ENCODE results near the gene RASSF1. TPM values are rescaled to one million over a fixed set of nuclear protein-coding genes. Genes with fewer than 3 reads are reported as not detected.

The RASSF1 gene
- total RNA-seq, 1 experiment from 2014 or later: 17.4 TPM

DNA sequence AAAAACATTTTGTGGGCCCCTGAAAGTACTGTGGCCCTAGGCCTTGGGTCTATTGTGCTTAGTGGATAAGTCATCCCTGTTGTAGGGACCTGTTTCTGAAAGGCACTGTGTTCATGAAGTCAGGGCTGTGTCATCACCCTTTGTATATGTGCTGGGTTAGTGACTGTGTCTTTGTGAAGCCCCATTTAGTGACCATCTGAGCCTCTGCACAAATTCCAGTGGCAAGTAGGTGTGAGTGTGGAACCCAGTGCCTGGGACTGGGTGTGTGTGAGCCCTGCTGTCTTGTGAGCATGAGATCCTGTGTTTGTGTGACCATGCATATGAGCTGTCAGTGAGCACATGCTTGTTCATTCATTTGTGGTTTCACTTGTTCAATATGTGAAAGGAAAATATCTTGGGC is 36.0 kb downstream of the RASSF1 start:
- DNase-seq (ENCODE audit: low read depth, low spot score) (no peak), ATAC-seq (no peak)
- Histone ChIP-seq H3K36me3 (ENCODE audit: control insufficient read depth, insufficient read depth, low read length) (no peaks in the 10 kb centered on the region), H3K27ac (ENCODE audit: low read length) (no peak overlapping the region), H3K4me1 (ENCODE audit: control insufficient read depth, insufficient read depth, low read length) (no peaks in the 10 kb centered on the region), H3K27me3 (ENCODE audit: control insufficient read depth, insufficient read depth, low read length) (no peaks in the 10 kb centered on the region), H3K9me3 (ENCODE audit: control insufficient read depth, insufficient read depth, low read depth, low read length) (no peaks in the 10 kb centered on the region), H3K4me3 (ENCODE audit: low read depth in 2 of 2, low read length in 2 of 2) (no peak overlapping the region)
- POLR2A ChIA-PET: no interaction called here
- TF ChIP-seq SIN3A (IDR thresholded peaks at IDR 0.05; ENCODE audit: borderline replicate concordance, insufficient read depth, low read depth, low read length) (no peak), TCF7L2 (IDR thresholded peaks at IDR 0.05; ENCODE audit: low read depth, low read length) (no peak), POLR2AphosphoS5 (IDR thresholded peaks at IDR 0.05; ENCODE audit: low read depth, low read length) (no peak)
- TF ChIP-seq, protein P1, sequence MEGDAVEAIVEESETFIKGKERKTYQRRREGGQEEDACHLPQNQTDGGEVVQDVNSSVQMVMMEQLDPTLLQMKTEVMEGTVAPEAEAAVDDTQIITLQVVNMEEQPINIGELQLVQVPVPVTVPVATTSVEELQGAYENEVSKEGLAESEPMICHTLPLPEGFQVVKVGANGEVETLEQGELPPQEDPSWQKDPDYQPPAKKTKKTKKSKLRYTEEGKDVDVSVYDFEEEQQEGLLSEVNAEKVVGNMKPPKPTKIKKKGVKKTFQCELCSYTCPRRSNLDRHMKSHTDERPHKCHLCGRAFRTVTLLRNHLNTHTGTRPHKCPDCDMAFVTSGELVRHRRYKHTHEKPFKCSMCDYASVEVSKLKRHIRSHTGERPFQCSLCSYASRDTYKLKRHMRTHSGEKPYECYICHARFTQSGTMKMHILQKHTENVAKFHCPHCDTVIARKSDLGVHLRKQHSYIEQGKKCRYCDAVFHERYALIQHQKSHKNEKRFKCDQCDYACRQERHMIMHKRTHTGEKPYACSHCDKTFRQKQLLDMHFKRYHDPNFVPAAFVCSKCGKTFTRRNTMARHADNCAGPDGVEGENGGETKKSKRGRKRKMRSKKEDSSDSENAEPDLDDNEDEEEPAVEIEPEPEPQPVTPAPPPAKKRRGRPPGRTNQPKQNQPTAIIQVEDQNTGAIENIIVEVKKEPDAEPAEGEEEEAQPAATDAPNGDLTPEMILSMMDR (IDR thresholded peaks at IDR 0.05): no peak
- TF ChIP-seq, protein P2, sequence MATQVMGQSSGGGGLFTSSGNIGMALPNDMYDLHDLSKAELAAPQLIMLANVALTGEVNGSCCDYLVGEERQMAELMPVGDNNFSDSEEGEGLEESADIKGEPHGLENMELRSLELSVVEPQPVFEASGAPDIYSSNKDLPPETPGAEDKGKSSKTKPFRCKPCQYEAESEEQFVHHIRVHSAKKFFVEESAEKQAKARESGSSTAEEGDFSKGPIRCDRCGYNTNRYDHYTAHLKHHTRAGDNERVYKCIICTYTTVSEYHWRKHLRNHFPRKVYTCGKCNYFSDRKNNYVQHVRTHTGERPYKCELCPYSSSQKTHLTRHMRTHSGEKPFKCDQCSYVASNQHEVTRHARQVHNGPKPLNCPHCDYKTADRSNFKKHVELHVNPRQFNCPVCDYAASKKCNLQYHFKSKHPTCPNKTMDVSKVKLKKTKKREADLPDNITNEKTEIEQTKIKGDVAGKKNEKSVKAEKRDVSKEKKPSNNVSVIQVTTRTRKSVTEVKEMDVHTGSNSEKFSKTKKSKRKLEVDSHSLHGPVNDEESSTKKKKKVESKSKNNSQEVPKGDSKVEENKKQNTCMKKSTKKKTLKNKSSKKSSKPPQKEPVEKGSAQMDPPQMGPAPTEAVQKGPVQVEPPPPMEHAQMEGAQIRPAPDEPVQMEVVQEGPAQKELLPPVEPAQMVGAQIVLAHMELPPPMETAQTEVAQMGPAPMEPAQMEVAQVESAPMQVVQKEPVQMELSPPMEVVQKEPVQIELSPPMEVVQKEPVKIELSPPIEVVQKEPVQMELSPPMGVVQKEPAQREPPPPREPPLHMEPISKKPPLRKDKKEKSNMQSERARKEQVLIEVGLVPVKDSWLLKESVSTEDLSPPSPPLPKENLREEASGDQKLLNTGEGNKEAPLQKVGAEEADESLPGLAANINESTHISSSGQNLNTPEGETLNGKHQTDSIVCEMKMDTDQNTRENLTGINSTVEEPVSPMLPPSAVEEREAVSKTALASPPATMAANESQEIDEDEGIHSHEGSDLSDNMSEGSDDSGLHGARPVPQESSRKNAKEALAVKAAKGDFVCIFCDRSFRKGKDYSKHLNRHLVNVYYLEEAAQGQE (IDR thresholded peaks at IDR 0.05; ENCODE audit: insufficient read depth in 1 of 2, low read depth in 2 of 2, low read length in 1 of 2): no peak
- intact Hi-C loops (cut with micrococcal nuclease; ENCODE audit: unreplicated experiment) (no loop called here), in situ Hi-C loops (cut with HindIII; ENCODE audit: low pct_unique_long_range_greater_than_20kb, low sequenced_read_pairs) (no loop called here)
- CTCF ChIA-PET: interaction anchor here (0.6 kb wide), 1 partner anchor 25 kb away, joined by 6 read pairs; no protein-coding TSS in a partner anchor
- BruUV-seq (replicated peaks): no TSS peak

DNA sequence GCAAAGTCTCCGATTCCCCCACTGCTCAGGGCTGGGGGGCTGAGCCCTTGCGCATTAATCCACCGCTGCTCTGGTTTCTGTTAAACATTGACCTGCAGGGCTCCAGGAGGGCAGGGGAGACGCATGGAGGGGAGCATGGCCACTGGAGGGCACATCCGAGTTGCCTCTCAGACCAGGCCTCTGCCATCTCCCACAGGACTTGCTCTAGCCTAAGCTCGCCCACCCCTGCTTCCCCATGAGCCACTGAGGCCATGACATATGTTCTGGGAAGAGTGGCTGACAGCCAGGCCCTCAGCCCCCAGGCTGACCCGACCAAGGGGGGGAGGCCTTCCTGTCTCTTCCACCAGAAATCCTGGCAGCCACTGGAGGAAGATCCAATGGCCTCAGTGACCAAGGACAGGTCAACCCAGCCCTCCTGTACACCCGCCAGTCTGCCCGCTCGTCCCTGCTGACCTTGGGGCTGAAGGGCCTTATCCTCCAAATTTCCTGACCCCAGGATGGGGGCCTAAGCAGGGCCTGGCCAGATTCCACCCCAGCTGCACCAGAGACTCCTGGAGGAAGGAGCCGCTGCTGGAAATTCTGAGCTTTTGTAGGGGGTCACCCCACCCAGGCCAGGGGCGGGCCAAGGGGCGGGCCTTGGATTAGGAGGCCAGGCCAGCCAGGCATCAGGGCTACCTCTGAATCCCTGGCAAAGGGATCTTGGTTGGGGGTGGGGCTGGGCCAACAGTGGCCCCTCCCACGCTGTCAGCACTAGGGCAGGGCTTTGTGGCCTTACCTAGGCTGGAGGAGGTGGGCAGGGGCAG is 37.4 kb downstream of the RASSF1 start, which contains the start of gene HYAL1:
Gene HYAL1, minus strand, starts transcription at position 562 of the 803 bp plus-strand sequence. CDS start 618 bp downstream, outside the sequence.
- in situ Hi-C loops (cut with HindIII; ENCODE audit: low pct_unique_long_range_greater_than_20kb, low sequenced_read_pairs): no loop called here
- Histone ChIP-seq H3K27ac (ENCODE audit: low read length) (no peak within 1 kb of the TSS), H3K9me3 (ENCODE audit: control insufficient read depth, insufficient read depth, low read depth, low read length) (no peaks in the 10 kb centered on the region), H3K36me3 (ENCODE audit: control insufficient read depth, insufficient read depth, low read length) (no peaks in the 10 kb centered on the region), H3K4me3 (ENCODE audit: low read depth in 2 of 2, low read length in 2 of 2) (no peak within 1 kb of the TSS), H3K27me3 (ENCODE audit: control insufficient read depth, insufficient read depth, low read length) (no peaks in the 10 kb centered on the region), H3K4me1 (ENCODE audit: control insufficient read depth, insufficient read depth, low read length) (peaks cover 3% of the 10 kb centered on the region)
- ChIA-PET POLR2A (no interaction called here), CTCF (no interaction called here)
- no peak for TF ChIP-seq POLR2AphosphoS5 (IDR thresholded peaks at IDR 0.05; ENCODE audit: low read depth, low read length)
- TF ChIP-seq TCF7L2 (IDR thresholded peaks at IDR 0.05; ENCODE audit: low read depth, low read length): no peak
- TF ChIP-seq SIN3A (IDR thresholded peaks at IDR 0.05; ENCODE audit: borderline replicate concordance, insufficient read depth, low read depth, low read length): no peak
- TF ChIP-seq, protein P1 (IDR thresholded peaks at IDR 0.05): no peak; the same call in 1 of the 2 replicates
- TF ChIP-seq, protein P2 (IDR thresholded peaks at IDR 0.05; ENCODE audit: insufficient read depth in 1 of 2, low read depth in 2 of 2, low read length in 1 of 2): no peak
- DNase-seq (ENCODE audit: low read depth, low spot score) (no peak), ATAC-seq (no peak)
- intact Hi-C loops (cut with micrococcal nuclease; ENCODE audit: unreplicated experiment): no loop called here
- BruUV-seq (replicated peaks): no TSS peak

Measured in Panc1 (cell line).